SJSA1 (cell line): ENCODE results near the gene LPGAT1. TPM values are rescaled to one million over a fixed set of nuclear protein-coding genes. Genes with fewer than 3 reads are reported as not detected.
A peak's percentile ranks its signal among the peaks of the same experiment; 100 is the strongest.
"Not testable (repeated sequence)": the region's sequence is repeated elsewhere in the genome, so short reads cannot be mapped to it uniquely, and the experiment has no call there.

ENCODE experiments used
- DNase-seq, 2 experiments: peaks; one replicate each; pipeline ENCODE4 v3.0.0-alpha.2; 2015 to 2020; ENCODE audit warnings: low spot score in 2 of 2, low read depth in 1 of 2
- H3K27ac ChIP-seq: fragments of 250-450 bp; sonication (Bioruptor Pico); 2 replicates; pipeline ENCODE4 v1.5.1; 2020; ENCODE audit warnings: mild to moderate bottlenecking, moderate library complexity
- H3K27me3 ChIP-seq: fragments of 250-450 bp; sonication (Bioruptor Pico); replicated peaks from 2 replicates; pipeline ENCODE4 v1.5.1; 2020; ENCODE audit warnings: mild to moderate bottlenecking, moderate library complexity
- H3K36me3 ChIP-seq: fragments of 250-450 bp; sonication (Bioruptor Pico); 2 replicates; pipeline ENCODE4 v1.5.1; 2020; ENCODE audit warnings: mild to moderate bottlenecking
- H3K4me1 ChIP-seq: fragments of 250-450 bp; sonication (Bioruptor Pico); replicated peaks from 2 replicates; pipeline ENCODE4 v1.6.1; 2021; ENCODE audit warnings: mild to moderate bottlenecking
- H3K4me3 ChIP-seq: fragments of 250-450 bp; sonication (Bioruptor Pico); 2 replicates; pipeline ENCODE4 v1.5.1; 2020; ENCODE audit warnings: mild to moderate bottlenecking
- H3K9me3 ChIP-seq: fragments of 250-450 bp; sonication (Bioruptor Pico); replicated peaks from 2 replicates; pipeline ENCODE4 v1.5.1; 2020; ENCODE audit warnings: mild to moderate bottlenecking
- total RNA-seq: library from RNA; depleted of rRNA; stranded (reverse); fragments of >200 nt; shearing (Covaris generic); gene quantifications from 2 replicates; pipeline ENCODE4 v1.2.3, GENCODE V29; 2014; rRNA removed

Gene LPGAT1
- total RNA-seq, 1 experiment from 2014 or later = 80.5 TPM

- Histone ChIP-seq H3K27ac (no peak overlapping the region), H3K36me3 (no peaks in the 10 kb centered on the region), H3K4me3 (no peak overlapping the region), H3K4me1 (no peaks in the 10 kb centered on the region), H3K9me3 (no peaks in the 10 kb centered on the region), H3K27me3 (no peaks in the 10 kb centered on the region)
- no peak for DNase-seq
Observed at GRCh38 chr1:211705467-211706091, 125.0 kb downstream of the LPGAT1 start.

DNA sequence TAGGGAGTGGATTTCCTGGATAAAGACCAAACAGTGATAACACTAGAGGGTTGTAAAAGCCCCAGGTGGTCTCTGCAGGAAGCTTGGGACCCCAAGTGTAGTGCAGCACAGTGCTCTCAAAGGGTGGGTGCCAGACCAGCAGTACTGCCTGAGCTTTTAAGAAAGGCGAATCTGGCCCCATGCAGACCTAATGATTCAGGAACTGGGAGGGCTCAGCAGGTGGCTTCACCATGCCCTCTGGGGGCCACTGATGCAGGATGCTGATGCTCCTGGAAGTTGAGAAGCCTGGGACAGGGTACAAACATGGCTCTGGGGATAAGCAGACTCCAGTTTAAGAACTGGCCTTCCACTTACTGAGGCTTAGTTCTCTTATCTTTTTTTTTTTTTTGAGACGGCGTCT, 126.0 kb downstream of the LPGAT1 start:
- Histone ChIP-seq H3K4me3 (no peak overlapping the region), H3K27ac (no peak overlapping the region), H3K27me3 (no peaks in the 10 kb centered on the region), H3K9me3 (no peaks in the 10 kb centered on the region), H3K4me1 (no peaks in the 10 kb centered on the region), H3K36me3 (no peaks in the 10 kb centered on the region)
- DNase-seq = no peak

GRCh38 chr1:211703812-211704537, 126.6 kb downstream of the LPGAT1 start:
- DNase-seq = no peak
- Histone ChIP-seq H3K4me3 (no peak overlapping the region), H3K4me1 (no peaks in the 10 kb centered on the region), H3K27me3 (no peaks in the 10 kb centered on the region), H3K9me3 (no peaks in the 10 kb centered on the region), H3K27ac (no peak overlapping the region), H3K36me3 (no peaks in the 10 kb centered on the region)

- no peak for DNase-seq
- H3K36me3 ChIP-seq = no peaks in the 10 kb centered on the region
- H3K27me3 ChIP-seq = no peaks in the 10 kb centered on the region
- no peak overlapping the region for H3K4me3 ChIP-seq
- H3K4me1 ChIP-seq = no peaks in the 10 kb centered on the region
- no peaks in the 10 kb centered on the region for H3K9me3 ChIP-seq
- no peak overlapping the region for H3K27ac ChIP-seq
Observed at GRCh38 chr1:211701733-211702132, 128.8 kb downstream of the LPGAT1 start.

- no peaks in the 10 kb centered on the region for H3K4me1 ChIP-seq
- H3K27me3 ChIP-seq = no peaks in the 10 kb centered on the region
- no peak overlapping the region for H3K4me3 ChIP-seq
- no peaks in the 10 kb centered on the region; the same call in 1 of the 2 replicates for H3K9me3 ChIP-seq
- DNase-seq = no peak
- no peaks in the 10 kb centered on the region for H3K36me3 ChIP-seq
- no peak overlapping the region for H3K27ac ChIP-seq
Observed at GRCh38 chr1:211699059-211699458, 131.5 kb downstream of the LPGAT1 start.

GRCh38 chr1:211698161-211699026, 132.2 kb downstream of the LPGAT1 start:
- no peaks in the 10 kb centered on the region for H3K27me3 ChIP-seq
- no peaks in the 10 kb centered on the region; the same call in 1 of the 2 replicates for H3K9me3 ChIP-seq
- H3K27ac ChIP-seq = no peak overlapping the region
- peak in 1 of 2 experiments; percentile 15 for DNase-seq
- H3K4me3 ChIP-seq = no peak overlapping the region
- H3K36me3 ChIP-seq = no peaks in the 10 kb centered on the region
- H3K4me1 ChIP-seq = no peaks in the 10 kb centered on the region

- DNase-seq = no peak
- no peaks in the 10 kb centered on the region for H3K27me3 ChIP-seq
- H3K9me3 ChIP-seq = no peaks in the 10 kb centered on the region; the same call in 1 of the 2 replicates
- H3K36me3 ChIP-seq = no peaks in the 10 kb centered on the region
- no peaks in the 10 kb centered on the region for H3K4me1 ChIP-seq
- no peak overlapping the region for H3K27ac ChIP-seq
- no peak overlapping the region for H3K4me3 ChIP-seq
Observed at GRCh38 chr1:211697356-211697755, 133.2 kb downstream of the LPGAT1 start.

GRCh38 chr1:211695135-211695816, 135.3 kb downstream of the LPGAT1 start:
- H3K36me3 ChIP-seq = no peaks in the 10 kb centered on the region
- H3K27ac ChIP-seq = no peak overlapping the region
- H3K27me3 ChIP-seq = no peaks in the 10 kb centered on the region
- DNase-seq = no peak
- no peaks in the 10 kb centered on the region for H3K4me1 ChIP-seq
- no peaks in the 10 kb centered on the region; the same call in 1 of the 2 replicates for H3K9me3 ChIP-seq
- H3K4me3 ChIP-seq = no peak overlapping the region

- H3K27me3 ChIP-seq, H3K4me3 ChIP-seq, H3K9me3 ChIP-seq, DNase-seq, H3K27ac ChIP-seq, H3K4me1 ChIP-seq, H3K36me3 ChIP-seq: not testable (repeated sequence)
Observed at GRCh38 chr1:211693911-211694310, 136.7 kb downstream of the LPGAT1 start.

Other genes with a start within 250 kb of the LPGAT1 start
- 61.4 and 75.1 TPM in 2 replicates for gene NEK2, start 155.1 kb downstream of the LPGAT1 start, total RNA-seq
- 11.8 and 28.8 TPM in 2 replicates for gene INTS7, start 204.8 kb upstream of the LPGAT1 start, total RNA-seq
- gene DTL, start 205.0 kb upstream of the LPGAT1 start, total RNA-seq = 36.7 and 59.4 TPM in 2 replicates